Measurements from ENCODE around the gene ZFR2.

The ZFR2 gene

DNA sequence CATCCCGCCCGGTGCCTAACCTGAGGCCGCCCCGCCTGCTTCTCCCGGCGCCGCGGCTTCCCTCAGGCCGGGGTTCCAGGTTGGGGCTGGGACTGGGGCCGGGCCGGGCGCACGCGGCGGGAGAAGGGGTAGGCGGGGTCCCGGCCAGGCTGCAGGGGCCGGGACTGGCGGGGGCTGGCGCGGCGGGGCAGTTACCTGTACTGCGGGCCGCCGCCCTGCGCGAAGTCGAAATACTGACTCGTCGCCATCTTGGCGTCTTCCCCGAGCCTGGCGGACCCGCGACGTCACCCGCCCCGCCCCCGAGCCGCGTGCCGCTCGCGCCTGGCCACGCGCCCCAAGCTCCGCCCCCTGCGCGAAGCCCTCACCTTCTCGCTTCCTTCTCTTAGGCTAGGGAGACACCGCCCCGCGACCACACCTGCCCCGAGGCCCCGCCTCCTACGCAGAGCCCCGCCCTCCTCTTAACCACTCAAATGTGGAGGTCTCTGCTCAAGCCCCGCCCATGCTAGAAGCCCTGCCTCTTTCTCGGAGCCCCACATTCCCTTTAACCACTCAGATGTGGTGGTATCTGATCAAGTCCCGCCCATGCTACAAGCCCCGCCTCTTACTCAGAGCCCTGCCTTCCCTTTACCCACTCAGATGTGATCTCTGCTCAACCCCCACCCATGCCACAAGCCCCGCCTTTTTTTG lies at the start of gene ZFR2:
Gene ZFR2 (minus strand): TSS at position 269 of the 687 bp plus-strand sequence. CDS start 21 bp downstream, at position 248.
- no peak for FAIRE-seq
- TF ChIP-seq, protein P1, sequence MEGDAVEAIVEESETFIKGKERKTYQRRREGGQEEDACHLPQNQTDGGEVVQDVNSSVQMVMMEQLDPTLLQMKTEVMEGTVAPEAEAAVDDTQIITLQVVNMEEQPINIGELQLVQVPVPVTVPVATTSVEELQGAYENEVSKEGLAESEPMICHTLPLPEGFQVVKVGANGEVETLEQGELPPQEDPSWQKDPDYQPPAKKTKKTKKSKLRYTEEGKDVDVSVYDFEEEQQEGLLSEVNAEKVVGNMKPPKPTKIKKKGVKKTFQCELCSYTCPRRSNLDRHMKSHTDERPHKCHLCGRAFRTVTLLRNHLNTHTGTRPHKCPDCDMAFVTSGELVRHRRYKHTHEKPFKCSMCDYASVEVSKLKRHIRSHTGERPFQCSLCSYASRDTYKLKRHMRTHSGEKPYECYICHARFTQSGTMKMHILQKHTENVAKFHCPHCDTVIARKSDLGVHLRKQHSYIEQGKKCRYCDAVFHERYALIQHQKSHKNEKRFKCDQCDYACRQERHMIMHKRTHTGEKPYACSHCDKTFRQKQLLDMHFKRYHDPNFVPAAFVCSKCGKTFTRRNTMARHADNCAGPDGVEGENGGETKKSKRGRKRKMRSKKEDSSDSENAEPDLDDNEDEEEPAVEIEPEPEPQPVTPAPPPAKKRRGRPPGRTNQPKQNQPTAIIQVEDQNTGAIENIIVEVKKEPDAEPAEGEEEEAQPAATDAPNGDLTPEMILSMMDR (IDR thresholded peaks at IDR 0.05; ENCODE audit: insufficient read depth, missing control alignments): no peak
- DNase-seq (ENCODE audit: insufficient read length, low spot score): no peak

DNA sequence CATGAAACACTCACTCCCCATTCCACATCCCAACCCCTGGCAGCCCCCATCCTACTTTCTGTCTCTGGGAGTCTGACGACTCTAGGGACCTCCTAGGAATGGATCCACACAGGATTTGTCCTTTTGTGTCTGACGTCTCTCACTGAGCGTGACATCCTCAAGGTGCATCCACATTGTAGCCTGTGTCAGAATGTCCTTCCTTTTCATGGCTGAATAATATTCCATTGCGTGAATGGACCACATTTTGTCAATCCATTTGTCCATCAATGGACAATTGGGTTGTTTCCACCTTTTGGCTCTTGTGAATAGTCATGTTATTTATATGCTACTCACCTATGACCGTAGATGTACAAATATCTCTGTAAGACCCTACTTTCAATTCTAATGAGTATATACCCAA lies 47.2 kb upstream of the ZFR2 start:
- DNase-seq (ENCODE audit: insufficient read length, low spot score) (no peak), FAIRE-seq (no peak)
- TF ChIP-seq, protein P1 (IDR thresholded peaks at IDR 0.05; ENCODE audit: insufficient read depth, missing control alignments): no peak

DNA sequence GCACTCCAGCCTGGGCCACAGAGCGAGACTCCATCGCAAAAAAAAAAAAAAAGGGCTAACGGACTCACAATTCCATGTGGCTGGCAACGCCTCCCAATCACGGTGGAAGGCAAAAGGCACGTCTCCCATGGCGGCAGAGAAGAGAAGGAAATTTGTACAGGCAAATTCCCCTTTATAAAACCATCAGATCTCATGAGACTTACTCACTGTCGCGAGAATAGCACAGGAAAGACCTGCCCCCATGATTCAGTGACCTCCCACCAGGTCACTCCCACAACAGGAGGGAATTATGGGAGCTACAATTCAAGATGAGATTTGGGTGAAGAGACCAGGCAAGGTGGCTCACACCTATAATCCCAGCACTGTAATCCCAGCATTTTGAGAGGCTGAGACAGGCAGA lies 45.4 kb upstream of the ZFR2 start:
- no peak for FAIRE-seq
- TF ChIP-seq, protein P1 (IDR thresholded peaks at IDR 0.05; ENCODE audit: insufficient read depth, missing control alignments): no peak
- DNase-seq (ENCODE audit: insufficient read length, low spot score): no peak

DNA sequence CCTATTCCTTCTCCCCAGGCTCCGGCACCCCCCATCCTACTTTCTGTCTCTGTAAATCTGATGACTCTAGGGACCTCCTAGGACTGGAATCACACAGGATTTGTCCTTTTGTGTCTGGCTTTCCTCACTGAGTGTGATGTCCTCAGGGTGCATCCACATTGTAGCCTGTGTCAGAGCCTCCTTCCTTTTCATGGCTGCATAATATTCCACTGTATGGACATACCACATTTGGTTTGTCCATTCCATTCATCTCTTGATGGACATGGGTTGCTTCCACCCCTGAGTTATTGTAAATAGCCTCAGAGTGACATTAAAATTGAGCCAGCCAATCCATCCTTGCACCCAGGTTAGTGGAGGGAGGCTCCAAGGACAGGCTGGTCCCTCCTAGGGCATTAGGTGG lies 41.3 kb upstream of the ZFR2 start:
- FAIRE-seq (no peak), DNase-seq (ENCODE audit: insufficient read length, low spot score) (no peak)
- TF ChIP-seq, protein P1 (IDR thresholded peaks at IDR 0.05; ENCODE audit: insufficient read depth, missing control alignments): no peak

DNA sequence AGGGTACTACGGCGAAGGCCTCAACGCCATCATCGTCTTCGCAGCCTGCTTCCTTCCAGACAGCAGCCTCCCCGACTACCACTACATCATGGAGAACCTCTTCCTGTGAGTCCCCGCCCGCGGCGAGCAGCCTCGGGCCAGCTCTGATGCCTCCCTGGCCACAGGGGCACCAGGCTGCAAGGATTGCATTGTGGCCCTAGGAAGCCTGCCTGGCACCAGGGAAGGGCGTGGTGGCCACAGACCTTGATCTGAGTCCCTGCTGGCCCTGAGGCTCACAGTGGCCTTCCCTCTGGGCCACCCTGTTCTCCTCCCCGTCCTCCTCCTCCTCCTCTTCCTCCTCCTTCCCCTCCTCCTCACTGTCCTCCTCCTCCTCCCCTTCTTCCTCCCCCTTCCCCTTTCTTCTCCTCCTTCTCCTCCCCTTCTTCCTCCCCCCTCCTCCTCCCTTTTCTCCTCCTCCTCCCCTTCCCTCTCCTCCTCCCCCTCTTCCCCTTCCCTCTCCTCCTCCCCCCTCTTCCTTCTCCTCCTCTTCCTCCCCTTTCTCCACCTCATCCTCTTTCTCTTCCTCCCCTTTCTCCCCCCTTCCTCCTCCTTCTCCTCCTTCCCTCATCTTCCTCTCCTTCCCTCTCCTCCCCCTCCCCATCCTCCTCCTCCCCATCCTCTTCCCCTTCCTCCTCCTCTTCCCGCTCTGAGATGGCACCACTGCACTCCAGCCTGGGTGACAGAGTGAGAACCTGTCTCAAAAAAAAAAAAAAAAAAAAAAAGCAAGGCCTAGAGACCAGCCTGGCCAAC lies 39.6 kb upstream of the ZFR2 start:
- DNase-seq (ENCODE audit: insufficient read length, low spot score): no peak
- no peak for FAIRE-seq
- TF ChIP-seq, protein P1 (IDR thresholded peaks at IDR 0.05; ENCODE audit: insufficient read depth, missing control alignments): no peak

DNA sequence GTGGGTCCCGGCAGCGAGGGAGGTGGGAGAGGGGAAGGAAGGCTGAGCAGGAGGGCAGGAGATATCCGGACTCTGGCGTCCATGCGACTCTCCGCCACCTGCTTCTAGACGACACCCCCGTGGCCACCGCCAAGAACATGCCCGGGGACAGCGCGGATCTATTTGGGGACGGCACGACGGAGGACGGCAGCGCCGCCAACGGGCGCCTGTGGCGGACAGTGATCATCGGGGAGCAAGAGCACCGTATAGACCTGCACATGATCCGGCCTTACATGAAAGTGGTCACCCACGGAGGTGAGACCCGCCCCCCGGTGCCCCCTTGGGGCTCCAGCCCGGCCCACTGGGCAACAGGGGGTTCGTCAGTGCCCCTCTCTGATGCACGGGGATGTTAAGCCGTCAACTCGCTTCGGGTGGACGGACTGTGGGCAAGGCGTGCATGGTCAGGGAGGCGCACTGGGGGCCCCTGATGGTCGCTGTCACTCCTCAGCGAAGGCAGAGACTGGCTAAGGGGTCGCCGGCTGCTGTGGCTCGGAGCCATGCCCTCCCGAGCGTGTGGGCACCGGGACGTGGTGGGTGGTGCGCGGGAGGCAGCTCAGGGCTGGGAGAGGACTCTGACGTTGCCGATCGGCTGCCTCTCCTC lies 38.9 kb upstream of the ZFR2 start:
- FAIRE-seq (no peak), DNase-seq (ENCODE audit: insufficient read length, low spot score) (no peak)
- TF ChIP-seq, protein P1 (IDR thresholded peaks at IDR 0.05; ENCODE audit: insufficient read depth, missing control alignments): no peak
